Measurements from ENCODE around the gene MAP2K5.

MAP2K5 gene

GRCh38 chr15:67547836-67548235 is 5.3 kb downstream of the MAP2K5 start:
- no peak for DNase-seq (ENCODE audit: low read depth)
- in situ Hi-C loops (cut with HindIII; ENCODE audit: low sequenced_read_pairs), result no loop called here
- TF ChIP-seq, protein P1, sequence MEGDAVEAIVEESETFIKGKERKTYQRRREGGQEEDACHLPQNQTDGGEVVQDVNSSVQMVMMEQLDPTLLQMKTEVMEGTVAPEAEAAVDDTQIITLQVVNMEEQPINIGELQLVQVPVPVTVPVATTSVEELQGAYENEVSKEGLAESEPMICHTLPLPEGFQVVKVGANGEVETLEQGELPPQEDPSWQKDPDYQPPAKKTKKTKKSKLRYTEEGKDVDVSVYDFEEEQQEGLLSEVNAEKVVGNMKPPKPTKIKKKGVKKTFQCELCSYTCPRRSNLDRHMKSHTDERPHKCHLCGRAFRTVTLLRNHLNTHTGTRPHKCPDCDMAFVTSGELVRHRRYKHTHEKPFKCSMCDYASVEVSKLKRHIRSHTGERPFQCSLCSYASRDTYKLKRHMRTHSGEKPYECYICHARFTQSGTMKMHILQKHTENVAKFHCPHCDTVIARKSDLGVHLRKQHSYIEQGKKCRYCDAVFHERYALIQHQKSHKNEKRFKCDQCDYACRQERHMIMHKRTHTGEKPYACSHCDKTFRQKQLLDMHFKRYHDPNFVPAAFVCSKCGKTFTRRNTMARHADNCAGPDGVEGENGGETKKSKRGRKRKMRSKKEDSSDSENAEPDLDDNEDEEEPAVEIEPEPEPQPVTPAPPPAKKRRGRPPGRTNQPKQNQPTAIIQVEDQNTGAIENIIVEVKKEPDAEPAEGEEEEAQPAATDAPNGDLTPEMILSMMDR (IDR thresholded peaks at IDR 0.05; ENCODE audit: low read depth, low read length, missing control alignments), result no peak
- H3K4me3 ChIP-seq (ENCODE audit: low read depth, low read length), result no peak overlapping the region

DNA sequence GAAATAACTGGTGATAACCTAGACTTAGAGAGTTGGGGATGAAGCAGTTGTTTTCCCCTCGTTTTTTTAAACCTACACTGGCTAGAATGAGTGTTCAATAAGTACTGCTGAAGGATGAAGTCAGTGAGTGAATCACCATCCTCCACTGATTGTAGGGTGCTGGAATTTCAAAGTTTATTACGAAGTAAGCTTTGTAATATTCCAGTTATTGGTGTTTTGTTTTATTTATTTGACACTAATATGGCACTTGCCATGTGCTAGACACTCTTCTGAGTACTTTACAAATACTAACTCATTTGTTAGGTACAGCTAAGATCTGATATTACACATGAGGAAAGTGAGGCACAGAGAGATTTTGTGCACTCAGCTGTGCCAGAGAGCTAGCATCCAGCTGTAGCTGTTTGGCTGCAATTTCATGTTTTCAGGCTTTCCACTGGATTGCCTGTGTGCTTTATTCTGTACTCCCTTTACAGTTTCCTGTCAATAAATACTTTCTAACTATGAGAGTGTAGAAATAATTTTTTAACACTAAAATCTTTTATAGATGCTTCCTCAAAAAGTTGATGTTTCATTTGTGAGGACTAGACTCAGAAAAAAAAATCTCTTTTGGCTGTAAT is 5.8 kb downstream of the MAP2K5 start:
- no peak for DNase-seq (ENCODE audit: low read depth)
- TF ChIP-seq, protein P1 (IDR thresholded peaks at IDR 0.05; ENCODE audit: low read depth, low read length, missing control alignments), result no peak
- H3K4me3 ChIP-seq (ENCODE audit: low read depth, low read length), result no peak overlapping the region
- in situ Hi-C loops (cut with HindIII; ENCODE audit: low sequenced_read_pairs), result no loop called here

DNA sequence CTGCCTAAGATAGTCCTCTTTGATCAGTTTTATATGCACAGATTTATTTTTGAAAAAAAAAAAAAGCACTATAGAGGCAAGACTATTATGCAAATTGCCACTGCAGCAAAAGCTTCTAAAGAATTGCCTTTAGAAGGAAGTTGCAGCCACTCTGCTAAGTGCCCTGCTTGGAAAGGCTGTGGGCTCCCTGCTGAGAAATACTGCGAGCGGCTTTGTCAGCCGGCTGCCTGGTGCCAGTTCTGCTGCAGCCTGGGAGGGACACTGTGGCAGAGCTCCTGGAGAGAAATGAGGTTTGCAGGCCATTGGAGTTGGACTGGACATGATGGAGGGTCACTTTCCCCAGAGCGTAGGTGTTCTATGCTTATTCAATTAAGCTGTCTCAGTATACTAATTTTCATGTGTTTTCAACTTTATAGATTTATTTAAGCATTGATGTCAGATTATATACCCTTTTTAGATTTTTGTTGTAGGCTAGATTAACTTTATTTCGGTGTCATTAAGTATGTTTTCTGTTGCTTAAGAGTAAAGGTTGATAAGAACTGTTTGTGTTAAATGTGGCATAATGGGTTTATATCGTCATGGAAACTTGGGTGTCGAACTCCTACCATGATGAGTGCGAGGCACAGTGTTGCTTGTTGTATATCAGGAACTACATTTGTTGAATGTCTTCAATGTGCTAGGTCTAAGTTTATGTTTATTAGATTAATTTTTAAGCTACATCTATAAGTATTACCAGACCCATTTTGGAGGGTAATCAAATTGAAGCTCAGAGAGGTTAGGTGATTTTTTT is 6.6 kb downstream of the MAP2K5 start:
- no peak overlapping the region for H3K4me3 ChIP-seq (ENCODE audit: low read depth, low read length)
- in situ Hi-C loops (cut with HindIII; ENCODE audit: low sequenced_read_pairs), result no loop called here
- TF ChIP-seq, protein P1 (IDR thresholded peaks at IDR 0.05; ENCODE audit: low read depth, low read length, missing control alignments), result no peak
- no peak for DNase-seq (ENCODE audit: low read depth)

- TF ChIP-seq, protein P1 (IDR thresholded peaks at IDR 0.05; ENCODE audit: low read depth, low read length, missing control alignments), result no peak
- in situ Hi-C loops (cut with HindIII; ENCODE audit: low sequenced_read_pairs), result no loop called here
- no peak for DNase-seq (ENCODE audit: low read depth)
- no peak overlapping the region for H3K4me3 ChIP-seq (ENCODE audit: low read depth, low read length)
Measured at GRCh38 chr15:67549736-67550135, 7.2 kb downstream of the MAP2K5 start.

DNA sequence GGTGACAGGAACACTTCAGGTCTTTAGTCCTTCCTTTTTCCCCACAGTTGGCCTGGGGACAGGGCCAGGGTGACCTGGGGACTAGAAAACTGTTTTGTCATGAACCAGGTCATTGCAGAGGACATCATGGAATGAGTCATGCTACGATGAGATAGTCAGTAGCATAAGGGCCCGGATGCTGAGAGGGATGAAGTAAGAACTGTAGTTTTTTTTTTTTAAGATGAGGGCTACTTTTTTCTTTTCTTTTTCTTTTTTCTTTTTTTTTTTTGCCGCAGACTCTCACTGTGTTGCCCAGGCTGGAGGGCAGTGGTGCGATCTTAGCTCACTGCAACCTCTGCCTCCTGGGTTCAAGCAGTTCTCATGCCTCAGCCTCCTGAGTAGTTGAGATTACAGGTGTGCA is 8.0 kb downstream of the MAP2K5 start:
- no peak overlapping the region for H3K4me3 ChIP-seq (ENCODE audit: low read depth, low read length)
- no peak for DNase-seq (ENCODE audit: low read depth)
- in situ Hi-C loops (cut with HindIII; ENCODE audit: low sequenced_read_pairs), result no loop called here
- TF ChIP-seq, protein P1 (IDR thresholded peaks at IDR 0.05; ENCODE audit: low read depth, low read length, missing control alignments), result no peak

- in situ Hi-C loops (cut with HindIII; ENCODE audit: low sequenced_read_pairs), result no loop called here
- TF ChIP-seq, protein P1 (IDR thresholded peaks at IDR 0.05; ENCODE audit: low read depth, low read length, missing control alignments), result no peak
- no peak overlapping the region for H3K4me3 ChIP-seq (ENCODE audit: low read depth, low read length)
- no peak for DNase-seq (ENCODE audit: low read depth)
Measured at GRCh38 chr15:67551207-67551743, 8.8 kb downstream of the MAP2K5 start.

Measured in astrocyte of the cerebellum (primary cell).